Panc1 (cell line): ENCODE measurements around the gene LURAP1L. TPM values are rescaled to one million over a fixed set of nuclear protein-coding genes. Genes with fewer than 3 reads are reported as not detected.

Experiments used
- ATAC-seq: fragments of 200-7000 bp; cut with Tn5 transposase; 2 replicates; pipeline ENCODE4 v1.9.1; 2020; ENCODE audit warnings: mild to moderate bottlenecking, moderate library complexity
- BruUV-seq: library from RNA; stranded (reverse); fragments of 400-500 nt; replicated peaks from 2 replicates; lab custom pipeline; 2021; lab: Mats Ljungman, UMichigan
- CTCF ChIA-PET: fragments of 300-600 bp; sonication (Branson Sonifier 250); formaldehyde crosslinking; loops from one replicate; lab custom pipeline; 2022; ENCODE audit warnings: antibody characterized with exemption; lab: Charles Lee
- POLR2A ChIA-PET: fragments of 300-600 bp; sonication (Branson Sonifier 250); formaldehyde crosslinking; loops from one replicate; lab custom pipeline; 2022; ENCODE audit warnings: antibody characterized with exemption; lab: Charles Lee
- DNase-seq: peaks from one replicate; pipeline ENCODE4 v3.0.0-alpha.2; 2010; ENCODE audit warnings: low read depth, low spot score
- H3K27ac ChIP-seq: 2 replicates; pipeline ENCODE4 v1.5.1; 2011; ENCODE audit warnings: mild to moderate bottlenecking, low read length, inconsistent platforms
- H3K27me3 ChIP-seq: fragments of 200-500 bp; sonication (Bioruptor generic); 2 replicates; pipeline ENCODE4 v1.6.0; 2014; ENCODE audit warnings: low read length, inconsistent platforms; ENCODE audit not compliant: control insufficient read depth, insufficient read depth
- H3K36me3 ChIP-seq: fragments of 200-500 bp; sonication (Bioruptor generic); 2 replicates; pipeline ENCODE4 v1.5.1; 2014; ENCODE audit warnings: inconsistent platforms, mild to moderate bottlenecking, low read length, moderate library complexity; ENCODE audit not compliant: control insufficient read depth, insufficient read depth
- H3K4me1 ChIP-seq: 2 replicates; pipeline ENCODE4 v1.5.1; 2011; ENCODE audit warnings: inconsistent platforms, mild to moderate bottlenecking, low read length, moderate library complexity; ENCODE audit not compliant: control insufficient read depth, insufficient read depth
- H3K4me3 ChIP-seq, 2 experiments: 2 replicates each; pipeline ENCODE4 v1.5.1; 2011 to 2012; ENCODE audit warnings: low read depth in 2 of 2, low read length in 2 of 2, mild to moderate bottlenecking in 2 of 2, inconsistent platforms in 1 of 2, moderate library complexity in 1 of 2
- H3K9me3 ChIP-seq: fragments of 200-500 bp; sonication (Bioruptor generic); 2 replicates; pipeline ENCODE4 v1.5.1; 2014; ENCODE audit warnings: low read depth, mild to moderate bottlenecking, inconsistent platforms, low read length, moderate library complexity; ENCODE audit not compliant: control insufficient read depth, insufficient read depth
- POLR2AphosphoS5 ChIP-seq: IDR thresholded peaks from 2 replicates; pipeline ENCODE4 v1.6.1; 2012; ENCODE audit warnings: mild to moderate bottlenecking, low read depth, low read length, moderate library complexity
- REST ChIP-seq, 2 experiments: IDR thresholded peaks; 2 replicates each; pipeline ENCODE4 v1.6.1; 2011 to 2012; ENCODE audit warnings: low read depth in 2 of 2, control low read depth in 1 of 2, low read length in 1 of 2, mild to moderate bottlenecking in 1 of 2, moderate library complexity in 1 of 2; ENCODE audit not compliant: insufficient read depth in 1 of 2
- SIN3A ChIP-seq: IDR thresholded peaks from 2 replicates; pipeline ENCODE4 v1.6.1; 2012; ENCODE audit warnings: low read depth, mild to moderate bottlenecking, low read length, moderate library complexity, borderline replicate concordance; ENCODE audit not compliant: insufficient read depth
- TCF7L2 ChIP-seq: IDR thresholded peaks from 2 replicates; pipeline ENCODE4 v1.6.1; 2011; ENCODE audit warnings: mild to moderate bottlenecking, low read depth, low read length, inconsistent platforms
- in situ Hi-C: cut with HindIII; loops from 2 replicates; pipeline ENCODE4 v1.10.0; 2016; ENCODE audit warnings: low sequenced_read_pairs, low pct_unique_long_range_greater_than_20kb
- intact Hi-C: fragments of 100-400 bp; cut with micrococcal nuclease; formaldehyde crosslinking; loops from one replicate; pipeline ENCODE4 v1.10.0; 2022; ENCODE audit not compliant: unreplicated experiment
- total RNA-seq: library from RNA; stranded (reverse); gene quantifications from one replicate; pipeline ENCODE4 v1.2.1, GENCODE V29; 2021; ENCODE audit not compliant: unreplicated experiment
- TF ChIP-seq, protein P1 (sequence below): fragments of 450-650 bp; IDR thresholded peaks from 2 replicates; pipeline ENCODE4 v1.5.1; 2017; ENCODE audit warnings: mild to moderate bottlenecking

LURAP1L gene
- total RNA-seq, 1 experiment from 2014 or later, result 6.8 TPM

- intact Hi-C loops, result no loop called here
- H3K4me3 ChIP-seq, result no peak overlapping the region
- H3K27ac ChIP-seq, result peak overlapping the region; percentile 73
- H3K4me1 ChIP-seq, result peaks cover 8% of the 10 kb centered on the region
- in situ Hi-C loops, result no loop called here
- BruUV-seq, result no TSS peak
- ChIA-PET CTCF (no interaction called here), POLR2A (no interaction called here)
- H3K27me3 ChIP-seq, result no peaks in the 10 kb centered on the region
- ATAC-seq (no peak), DNase-seq (no peak)
- TF ChIP-seq SIN3A, result no peak
- no peak for TF ChIP-seq TCF7L2
- TF ChIP-seq POLR2AphosphoS5, result no peak
- no peak for TF ChIP-seq REST (IDR thresholded peaks at IDR 0.05; ENCODE audit: insufficient read depth in 1 of 2, low read depth in 2 of 2, low read length in 1 of 2)
- TF ChIP-seq, protein P1, sequence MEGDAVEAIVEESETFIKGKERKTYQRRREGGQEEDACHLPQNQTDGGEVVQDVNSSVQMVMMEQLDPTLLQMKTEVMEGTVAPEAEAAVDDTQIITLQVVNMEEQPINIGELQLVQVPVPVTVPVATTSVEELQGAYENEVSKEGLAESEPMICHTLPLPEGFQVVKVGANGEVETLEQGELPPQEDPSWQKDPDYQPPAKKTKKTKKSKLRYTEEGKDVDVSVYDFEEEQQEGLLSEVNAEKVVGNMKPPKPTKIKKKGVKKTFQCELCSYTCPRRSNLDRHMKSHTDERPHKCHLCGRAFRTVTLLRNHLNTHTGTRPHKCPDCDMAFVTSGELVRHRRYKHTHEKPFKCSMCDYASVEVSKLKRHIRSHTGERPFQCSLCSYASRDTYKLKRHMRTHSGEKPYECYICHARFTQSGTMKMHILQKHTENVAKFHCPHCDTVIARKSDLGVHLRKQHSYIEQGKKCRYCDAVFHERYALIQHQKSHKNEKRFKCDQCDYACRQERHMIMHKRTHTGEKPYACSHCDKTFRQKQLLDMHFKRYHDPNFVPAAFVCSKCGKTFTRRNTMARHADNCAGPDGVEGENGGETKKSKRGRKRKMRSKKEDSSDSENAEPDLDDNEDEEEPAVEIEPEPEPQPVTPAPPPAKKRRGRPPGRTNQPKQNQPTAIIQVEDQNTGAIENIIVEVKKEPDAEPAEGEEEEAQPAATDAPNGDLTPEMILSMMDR, result no peak
- H3K36me3 ChIP-seq, result no peaks in the 10 kb centered on the region
- H3K9me3 ChIP-seq, result no peaks in the 10 kb centered on the region
Observed at GRCh38 chr9:12790883-12791282, 16.1 kb downstream of the LURAP1L start.

GRCh38 chr9:12794101-12794799, 19.4 kb downstream of the LURAP1L start:
- Histone ChIP-seq H3K27me3 (no peaks in the 10 kb centered on the region), H3K9me3 (no peaks in the 10 kb centered on the region), H3K27ac (peak overlapping the region; percentile 65), H3K36me3 (no peaks in the 10 kb centered on the region), H3K4me3 (no peak overlapping the region), H3K4me1 (peaks cover 9% of the 10 kb centered on the region)
- TF ChIP-seq, protein P1, result no peak
- TF ChIP-seq REST (IDR thresholded peaks at IDR 0.05; ENCODE audit: insufficient read depth in 1 of 2, low read depth in 2 of 2, low read length in 1 of 2), result no peak
- TF ChIP-seq TCF7L2, result no peak
- no peak for TF ChIP-seq POLR2AphosphoS5
- no peak for TF ChIP-seq SIN3A
- in situ Hi-C loops (no loop called here), intact Hi-C loops (no loop called here)
- BruUV-seq, result no TSS peak
- ATAC-seq (no peak), DNase-seq (no peak)
- CTCF ChIA-PET, result no interaction called here
- POLR2A ChIA-PET, result interaction anchor here (0.6 kb wide), 1 partner anchor 1526 kb away, joined by 8 read pairs; no protein-coding TSS in a partner anchor
